ENCODE results near the gene NXN. TPM values are rescaled to one million over a fixed set of nuclear protein-coding genes. Genes with fewer than 3 reads are reported as not detected.
"Not testable (repeated sequence)": the region's sequence is repeated elsewhere in the genome, so short reads cannot be mapped to it uniquely, and the experiment has no call there.

NXN gene
- polyA plus RNA-seq, 1 experiment: 88.8 TPM

GRCh38 chr17:879546-880442, 99.8 kb downstream of the NXN start:
- peak; percentile 45 for TF ChIP-seq CTCF (IDR thresholded peaks at IDR 0.05; ENCODE audit: insufficient read depth, low read depth, low read length)
- no peaks in the 10 kb centered on the region for H3K36me3 ChIP-seq (ENCODE audit: control insufficient read depth, insufficient read depth, low read length)
- no peak overlapping the region for H3K4me3 ChIP-seq (ENCODE audit: low read depth, low read length)
- CTCF ChIA-PET: interaction anchor here (0.7 to 1.6 kb wide), 8 partner anchors 10 to 138 kb away, joined by 3 to 6 read pairs (median 3); no protein-coding TSS in a partner anchor
- no peaks in the 10 kb centered on the region for H3K27me3 ChIP-seq (ENCODE audit: control insufficient read depth, insufficient read depth, low read length)
- DNase-seq (ENCODE audit: low read depth): no peak
- POLR2A ChIA-PET: no interaction called here

GRCh38 chr17:877630-878029, 101.9 kb downstream of the NXN start:
- TF ChIP-seq CTCF (IDR thresholded peaks at IDR 0.05; ENCODE audit: insufficient read depth, low read depth, low read length): no peak
- DNase-seq (ENCODE audit: low read depth): no peak
- Histone ChIP-seq H3K36me3 (ENCODE audit: control insufficient read depth, insufficient read depth, low read length) (no peaks in the 10 kb centered on the region), H3K27me3 (ENCODE audit: control insufficient read depth, insufficient read depth, low read length) (no peaks in the 10 kb centered on the region), H3K4me3 (ENCODE audit: low read depth, low read length) (no peak overlapping the region)
- CTCF ChIA-PET: interaction anchor here (1.4 kb wide), 1 partner anchor 10 kb away, joined by 4 read pairs; no protein-coding TSS in a partner anchor
- POLR2A ChIA-PET: no interaction called here

GRCh38 chr17:876272-876671, 103.3 kb downstream of the NXN start:
- ChIA-PET POLR2A (no interaction called here), CTCF (interaction anchor here (1.1 kb wide), 1 partner anchor 103 kb away, joined by 5 read pairs; the partner anchor contains the start of gene NXN)
- H3K4me3 ChIP-seq (ENCODE audit: low read depth, low read length): no peak overlapping the region
- no peaks in the 10 kb centered on the region for H3K36me3 ChIP-seq (ENCODE audit: control insufficient read depth, insufficient read depth, low read length)
- no peak for TF ChIP-seq CTCF (IDR thresholded peaks at IDR 0.05; ENCODE audit: insufficient read depth, low read depth, low read length)
- DNase-seq (ENCODE audit: low read depth): no peak
- H3K27me3 ChIP-seq (ENCODE audit: control insufficient read depth, insufficient read depth, low read length): no peaks in the 10 kb centered on the region

GRCh38 chr17:874590-874989, 105.0 kb downstream of the NXN start:
- H3K27me3 ChIP-seq (ENCODE audit: control insufficient read depth, insufficient read depth, low read length); H3K4me3 ChIP-seq (ENCODE audit: low read depth, low read length); CTCF ChIA-PET; DNase-seq (ENCODE audit: low read depth); POLR2A ChIA-PET; H3K36me3 ChIP-seq (ENCODE audit: control insufficient read depth, insufficient read depth, low read length): not testable (repeated sequence)

- H3K4me3 ChIP-seq (ENCODE audit: low read depth, low read length): no peak overlapping the region
- DNase-seq (ENCODE audit: low read depth): no peak
- no peak for TF ChIP-seq CTCF (IDR thresholded peaks at IDR 0.05; ENCODE audit: insufficient read depth, low read depth, low read length)
- no peaks in the 10 kb centered on the region for H3K36me3 ChIP-seq (ENCODE audit: control insufficient read depth, insufficient read depth, low read length)
- CTCF ChIA-PET: no interaction called here
- POLR2A ChIA-PET: no interaction called here
- H3K27me3 ChIP-seq (ENCODE audit: control insufficient read depth, insufficient read depth, low read length): no peaks in the 10 kb centered on the region
These were observed 106.7 kb downstream of the NXN start for GRCh38 chr17:872855-873254.
